Measurements from ENCODE around the gene RASIP1.

DNA sequence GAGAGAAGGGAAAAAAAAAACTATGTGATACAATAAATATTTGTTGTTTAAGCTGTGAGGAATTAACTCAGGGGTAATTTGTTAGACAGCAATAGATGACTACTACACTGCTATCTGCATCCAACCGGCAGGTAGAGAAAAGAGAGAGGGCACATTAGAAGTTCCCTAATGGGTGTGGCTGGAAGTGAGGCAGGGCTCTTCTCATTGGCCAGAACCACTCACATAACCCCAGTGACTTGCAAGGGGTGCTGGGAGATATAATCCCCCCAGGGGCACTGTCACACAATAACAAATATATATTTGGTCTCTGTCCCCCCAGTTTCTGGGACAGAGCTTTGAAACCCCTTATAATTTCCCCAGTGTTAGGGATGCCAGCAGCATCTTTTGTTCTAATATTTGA is 39.2 kb upstream of the RASIP1 start:
- TF ChIP-seq CTCF (IDR thresholded peaks at IDR 0.05), result no peak
- TF ChIP-seq ZFX (IDR thresholded peaks at IDR 0.05; ENCODE audit: borderline replicate concordance), result no peak

All from 22Rv1 (cell line).